Measurements from ENCODE around the gene RIT2.

Gene RIT2

GRCh38 chr18:42922363-42922762 is 193.1 kb downstream of the RIT2 start:
- Histone ChIP-seq H3K9me3 (ENCODE audit: low read length) (no peaks in the 10 kb centered on the region), H3K9ac (ENCODE audit: low read length) (no peak overlapping the region), H3K79me2 (ENCODE audit: insufficient read depth, low read length) (no peaks in the 10 kb centered on the region), H3K4me1 (ENCODE audit: insufficient read depth, low read length, severe bottlenecking) (no peaks in the 10 kb centered on the region), H4K20me1 (ENCODE audit: insufficient read depth, low read length) (no peaks in the 10 kb centered on the region), H3K4me2 (ENCODE audit: low read length) (no peak overlapping the region), H2AFZ (ENCODE audit: low read length) (no peak overlapping the region), H3F3A (ENCODE audit: insufficient read depth, low read length) (no peaks in the 10 kb centered on the region), H3K27ac (ENCODE audit: low read depth, low read length, poor library complexity, severe bottlenecking) (no peak overlapping the region), H3K36me3 (ENCODE audit: insufficient read depth, low read length) (no peaks in the 10 kb centered on the region), H3K27me3 (ENCODE audit: insufficient read depth, low read length) (no peaks in the 10 kb centered on the region), H3K9me2 (ENCODE audit: low read depth, low read length) (no peaks in the 10 kb centered on the region), H3K4me3 (ENCODE audit: low read depth, low read length, poor library complexity, severe bottlenecking) (no peak overlapping the region)
- TF ChIP-seq CTCF (IDR thresholded peaks at IDR 0.05; ENCODE audit: low read length) (no peak), EZH2 (IDR thresholded peaks at IDR 0.05; ENCODE audit: borderline replicate concordance, low read length) (no peak)

- H3K27me3 ChIP-seq (ENCODE audit: insufficient read depth, low read length): no peaks in the 10 kb centered on the region
- TF ChIP-seq CTCF (IDR thresholded peaks at IDR 0.05; ENCODE audit: low read length) (no peak), EZH2 (IDR thresholded peaks at IDR 0.05; ENCODE audit: borderline replicate concordance, low read length) (no peak)
These were observed 194.2 kb downstream of the RIT2 start for GRCh38 chr18:42921226-42921737.

GRCh38 chr18:42920621-42921020 is 194.9 kb downstream of the RIT2 start:
- H3K4me3 ChIP-seq (ENCODE audit: low read depth, low read length, poor library complexity, severe bottlenecking): no peak overlapping the region
- no peaks in the 10 kb centered on the region for H4K20me1 ChIP-seq (ENCODE audit: insufficient read depth, low read length)
- no peak overlapping the region for H3K9ac ChIP-seq (ENCODE audit: low read length)
- H3K27me3 ChIP-seq (ENCODE audit: insufficient read depth, low read length): no peaks in the 10 kb centered on the region
- H3K4me1 ChIP-seq (ENCODE audit: insufficient read depth, low read length, severe bottlenecking): no peaks in the 10 kb centered on the region
- no peaks in the 10 kb centered on the region for H3K9me3 ChIP-seq (ENCODE audit: low read length)
- H3F3A ChIP-seq (ENCODE audit: insufficient read depth, low read length): no peaks in the 10 kb centered on the region
- H3K27ac ChIP-seq (ENCODE audit: low read depth, low read length, poor library complexity, severe bottlenecking): no peak overlapping the region
- H2AFZ ChIP-seq (ENCODE audit: low read length): no peak overlapping the region
- no peaks in the 10 kb centered on the region for H3K79me2 ChIP-seq (ENCODE audit: insufficient read depth, low read length)
- no peak for TF ChIP-seq CTCF (IDR thresholded peaks at IDR 0.05; ENCODE audit: low read length)
- TF ChIP-seq EZH2 (IDR thresholded peaks at IDR 0.05; ENCODE audit: borderline replicate concordance, low read length): no peak
- H3K4me2 ChIP-seq (ENCODE audit: low read length): no peak overlapping the region
- no peaks in the 10 kb centered on the region for H3K9me2 ChIP-seq (ENCODE audit: low read depth, low read length)
- no peaks in the 10 kb centered on the region for H3K36me3 ChIP-seq (ENCODE audit: insufficient read depth, low read length)

More at GRCh38 chr18:42921226-42921737, 194.2 kb downstream of the RIT2 start:
- Histone ChIP-seq H3K9me3 (ENCODE audit: low read length) (no peaks in the 10 kb centered on the region), H3K4me3 (ENCODE audit: low read depth, low read length, poor library complexity, severe bottlenecking) (no peak overlapping the region), H3K9ac (ENCODE audit: low read length) (no peak overlapping the region), H4K20me1 (ENCODE audit: insufficient read depth, low read length) (no peaks in the 10 kb centered on the region), H3K9me2 (ENCODE audit: low read depth, low read length) (no peaks in the 10 kb centered on the region), H3K4me1 (ENCODE audit: insufficient read depth, low read length, severe bottlenecking) (no peaks in the 10 kb centered on the region), H3K27ac (ENCODE audit: low read depth, low read length, poor library complexity, severe bottlenecking) (no peak overlapping the region), H3K36me3 (ENCODE audit: insufficient read depth, low read length) (no peaks in the 10 kb centered on the region), H3F3A (ENCODE audit: insufficient read depth, low read length) (no peaks in the 10 kb centered on the region), H3K79me2 (ENCODE audit: insufficient read depth, low read length) (no peaks in the 10 kb centered on the region), H3K4me2 (ENCODE audit: low read length) (no peak overlapping the region), H2AFZ (ENCODE audit: low read length) (no peak overlapping the region)

Measured in OCI-LY1 (cell line).